Uterus (tissue), 4 donors: ENCODE results near the gene CLSTN2. TPM values are rescaled to one million over a fixed set of nuclear protein-coding genes. Genes with fewer than 3 reads are reported as not detected.

ENCODE experiments used
- DNase-seq, 2 donors: peaks; one replicate each; pipeline ENCODE4 v3.0.0-alpha.2; 2019 to 2020
- H3K27ac ChIP-seq, 2 donors: fragments of 200-600 bp; sonication (generic); 1 replicate in 1 of 2; 2 replicates in 1 of 2; pipeline ENCODE4 v1.5.1; 2016 to 2018
- H3K27me3 ChIP-seq, 2 donors: fragments of 200-600 bp; sonication (generic); one replicate each; pipeline ENCODE4 v1.5.1; 2018 to 2019; ENCODE audit warnings: control low read depth in 1 of 2
- H3K36me3 ChIP-seq, 2 donors: fragments of 200-600 bp; sonication (generic); one replicate each; pipeline ENCODE4 v1.5.1; 2019; ENCODE audit warnings: control low read depth in 1 of 2
- H3K4me1 ChIP-seq, 2 donors: fragments of 200-600 bp; sonication (generic); one replicate each; pipeline ENCODE4 v1.5.1; 2018 to 2019; ENCODE audit warnings: control low read depth in 1 of 2
- H3K4me3 ChIP-seq, 2 donors: fragments of 200-600 bp; sonication (generic); 1 replicate in 1 of 2; 2 replicates in 1 of 2; pipeline ENCODE4 v1.5.1; 2018 to 2019; ENCODE audit warnings: mild to moderate bottlenecking in 1 of 2
- H3K9me3 ChIP-seq, 2 donors: fragments of 200-600 bp; sonication (generic); one replicate each; pipeline ENCODE4 v1.5.1; 2019; ENCODE audit warnings: control low read depth in 1 of 2
- POLR2A ChIP-seq, 2 donors: fragments of 450-650 bp; IDR thresholded peaks; one replicate each; pipeline ENCODE4 v1.6.1; 2016; ENCODE audit warnings: antibody characterized with exemption in 2 of 2, mild to moderate bottlenecking in 1 of 2, moderate library complexity in 1 of 2
- intact Hi-C: fragments of 100-400 bp; cut with DNase I; formaldehyde crosslinking; loops from one replicate; pipeline ENCODE4 v1.15.1; 2023; ENCODE audit warnings: low total_unique reads
- total RNA-seq, 4 donors: library from RNA; depleted of rRNA in 3 of 4; stranded (reverse); fragments of >200 nt in 3 of 4; gene quantifications; one replicate each; pipeline versions ENCODE4 v1.1.0 to v1.2.4, GENCODE V29; 2014 to 2023
- TF ChIP-seq, protein P1 (sequence below), 4 experiments: fragments of 200-600 bp in 2 of 4; fragments of 450-650 bp in 2 of 4; sonication (generic) in 2 of 4; IDR thresholded peaks; one replicate each; pipeline ENCODE4 v1.5.1; 2016 to 2019; ENCODE audit warnings: antibody characterized with exemption in 4 of 4, mild to moderate bottlenecking in 2 of 4, moderate library complexity in 1 of 4
- donor health status: DM: yes; HTN: yes; CAD: no.

Gene CLSTN2
- total RNA-seq, 4 donors from 2014 or later: 4.7 to 32.2 (median 19.2) TPM

DNA sequence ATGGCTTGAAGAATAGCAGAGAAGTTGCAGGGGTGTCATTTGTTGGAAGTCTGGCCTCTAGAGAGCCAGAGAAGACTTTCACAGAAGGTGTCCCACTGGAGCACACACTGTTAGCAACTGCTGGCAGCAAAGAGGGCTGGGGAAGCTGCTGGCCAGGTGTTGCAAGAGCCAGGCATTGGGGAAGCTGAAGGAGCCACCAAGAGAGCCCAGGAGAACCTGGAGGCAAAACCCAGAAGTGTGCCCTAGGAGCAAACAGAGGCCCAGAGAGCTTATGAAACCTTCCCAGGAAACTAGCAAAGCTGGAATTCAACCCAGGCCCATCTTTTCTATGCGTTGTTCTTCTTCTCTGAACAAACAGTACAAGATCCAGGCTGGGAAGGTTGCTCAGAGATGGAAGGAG lies 610.2 kb downstream of the CLSTN2 start:
- H3K27ac ChIP-seq: peak overlapping the region in 1 of 2 donors; percentile 24
- intact Hi-C loops: no loop called here

DNA sequence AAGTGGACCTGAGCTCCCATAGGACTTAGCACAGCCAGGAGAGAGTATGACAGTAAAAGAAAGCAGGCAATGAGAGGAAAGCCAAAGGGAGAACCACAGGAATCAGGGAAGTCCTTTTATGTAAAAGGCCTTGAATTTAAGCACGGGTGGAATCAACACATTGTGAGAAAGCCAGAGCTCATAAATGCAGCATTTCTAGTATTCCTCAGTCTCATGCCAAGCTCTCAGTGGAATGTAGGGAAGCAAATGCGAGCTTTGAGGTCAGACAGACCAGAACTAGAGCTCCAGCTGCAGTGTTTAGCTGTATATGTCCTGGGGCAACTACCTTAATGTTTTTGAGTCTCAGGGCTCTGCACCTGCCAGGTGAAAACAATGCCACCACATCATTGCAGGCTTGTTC lies 610.8 kb downstream of the CLSTN2 start:
- Histone ChIP-seq H3K27ac (peak overlapping the region in 1 of 2 donors; percentile 24), H3K36me3 (no peaks in the 10 kb centered on the region), H3K27me3 (no peaks in the 10 kb centered on the region), H3K9me3 (no peaks in the 10 kb centered on the region), H3K4me1 (peaks cover 0 to 7% of the 10 kb centered on the region in 2 donors), H3K4me3 (no peak overlapping the region)
- intact Hi-C loops: no loop called here
- no peak for TF ChIP-seq POLR2A (IDR thresholded peaks at IDR 0.05)
- TF ChIP-seq, protein P1, sequence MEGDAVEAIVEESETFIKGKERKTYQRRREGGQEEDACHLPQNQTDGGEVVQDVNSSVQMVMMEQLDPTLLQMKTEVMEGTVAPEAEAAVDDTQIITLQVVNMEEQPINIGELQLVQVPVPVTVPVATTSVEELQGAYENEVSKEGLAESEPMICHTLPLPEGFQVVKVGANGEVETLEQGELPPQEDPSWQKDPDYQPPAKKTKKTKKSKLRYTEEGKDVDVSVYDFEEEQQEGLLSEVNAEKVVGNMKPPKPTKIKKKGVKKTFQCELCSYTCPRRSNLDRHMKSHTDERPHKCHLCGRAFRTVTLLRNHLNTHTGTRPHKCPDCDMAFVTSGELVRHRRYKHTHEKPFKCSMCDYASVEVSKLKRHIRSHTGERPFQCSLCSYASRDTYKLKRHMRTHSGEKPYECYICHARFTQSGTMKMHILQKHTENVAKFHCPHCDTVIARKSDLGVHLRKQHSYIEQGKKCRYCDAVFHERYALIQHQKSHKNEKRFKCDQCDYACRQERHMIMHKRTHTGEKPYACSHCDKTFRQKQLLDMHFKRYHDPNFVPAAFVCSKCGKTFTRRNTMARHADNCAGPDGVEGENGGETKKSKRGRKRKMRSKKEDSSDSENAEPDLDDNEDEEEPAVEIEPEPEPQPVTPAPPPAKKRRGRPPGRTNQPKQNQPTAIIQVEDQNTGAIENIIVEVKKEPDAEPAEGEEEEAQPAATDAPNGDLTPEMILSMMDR (IDR thresholded peaks at IDR 0.05): no peak
- no peak for DNase-seq

More for the DNA sequence above, 610.2 kb downstream of the CLSTN2 start:
- H3K9me3 ChIP-seq: no peaks in the 10 kb centered on the region
- no peak for DNase-seq
- peaks cover 0 to 7% of the 10 kb centered on the region in 2 donors for H3K4me1 ChIP-seq
- no peak overlapping the region for H3K4me3 ChIP-seq
- no peak for TF ChIP-seq POLR2A (IDR thresholded peaks at IDR 0.05)
- TF ChIP-seq, protein P1 (IDR thresholded peaks at IDR 0.05): no peak
- H3K36me3 ChIP-seq: no peaks in the 10 kb centered on the region
- H3K27me3 ChIP-seq: no peaks in the 10 kb centered on the region

DNA sequence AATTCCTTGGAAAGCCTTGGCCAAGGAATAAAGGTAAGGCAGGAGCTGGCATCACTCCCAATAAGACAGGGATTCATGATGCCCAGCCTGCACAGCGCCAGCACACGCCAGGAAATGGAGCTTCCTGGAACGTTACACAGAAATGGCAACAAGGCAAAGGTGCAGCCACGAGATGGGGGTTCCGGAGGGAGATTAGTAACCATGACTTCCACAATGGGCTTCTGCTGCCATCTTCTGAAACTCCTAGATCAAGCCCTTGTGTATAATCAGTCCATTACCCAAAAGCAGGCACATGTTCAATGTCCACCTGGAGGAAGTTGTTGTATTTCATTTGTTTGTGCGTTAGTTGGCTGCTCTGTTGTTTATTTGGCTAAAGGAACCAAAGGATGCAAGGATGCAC lies 611.7 kb downstream of the CLSTN2 start:
- no peak overlapping the region for H3K27ac ChIP-seq
- TF ChIP-seq, protein P1 (IDR thresholded peaks at IDR 0.05): no peak
- TF ChIP-seq POLR2A (IDR thresholded peaks at IDR 0.05): no peak
- H3K27me3 ChIP-seq: no peaks in the 10 kb centered on the region
- H3K4me3 ChIP-seq: no peak overlapping the region
- H3K9me3 ChIP-seq: no peaks in the 10 kb centered on the region
- intact Hi-C loops: no loop called here
- peaks cover 0 to 7% of the 10 kb centered on the region in 2 donors for H3K4me1 ChIP-seq
- no peaks in the 10 kb centered on the region for H3K36me3 ChIP-seq
- DNase-seq: no peak

DNA sequence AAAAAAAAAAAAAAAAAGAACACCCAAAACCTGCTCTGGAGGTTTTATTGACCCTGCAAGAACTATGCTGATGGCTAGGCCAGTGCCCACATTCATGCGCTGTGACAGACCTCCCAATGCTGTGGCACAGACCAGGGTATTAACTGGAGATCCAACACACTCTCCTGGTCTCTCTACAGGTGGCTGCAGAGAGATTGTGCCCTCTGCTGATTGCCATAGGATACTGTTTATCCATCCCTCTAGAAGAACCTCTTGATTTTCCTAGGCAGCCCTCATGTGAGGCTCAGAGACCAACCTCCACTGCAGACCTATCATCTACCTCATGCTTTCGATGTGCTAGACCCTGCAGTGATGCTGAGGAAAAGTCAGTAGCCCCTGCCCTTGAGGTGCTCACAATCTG lies 617.4 kb downstream of the CLSTN2 start:
- Histone ChIP-seq H3K4me1 (no peaks in the 10 kb centered on the region), H3K9me3 (no peaks in the 10 kb centered on the region), H3K4me3 (no peak overlapping the region), H3K27me3 (no peaks in the 10 kb centered on the region), H3K36me3 (no peaks in the 10 kb centered on the region), H3K27ac (no peak overlapping the region)
- TF ChIP-seq, protein P1 (IDR thresholded peaks at IDR 0.05): no peak
- TF ChIP-seq POLR2A (IDR thresholded peaks at IDR 0.05): no peak
- intact Hi-C loops: no loop called here
- DNase-seq: no peak

DNA sequence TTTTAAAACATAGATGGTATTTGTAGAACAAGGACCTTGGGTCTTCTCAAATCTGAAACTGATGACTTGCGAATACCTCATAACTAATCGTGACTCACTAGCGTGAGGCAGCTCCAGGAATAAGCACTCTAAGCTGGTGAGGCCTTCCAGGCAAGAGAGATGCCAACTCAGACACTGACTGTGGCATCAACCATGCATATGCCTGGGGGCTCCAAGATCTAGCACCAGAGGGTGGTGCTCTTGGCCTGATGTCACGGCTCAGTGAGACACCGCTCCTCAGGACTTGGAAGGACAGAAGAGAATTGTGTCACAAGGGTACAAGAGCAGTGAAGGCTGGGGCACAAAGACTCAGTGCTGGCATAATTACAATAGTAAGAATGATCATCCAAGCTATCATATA lies 617.9 kb downstream of the CLSTN2 start:
- Histone ChIP-seq H3K27ac (no peak overlapping the region), H3K36me3 (no peaks in the 10 kb centered on the region), H3K4me1 (no peaks in the 10 kb centered on the region), H3K27me3 (no peaks in the 10 kb centered on the region), H3K9me3 (no peaks in the 10 kb centered on the region), H3K4me3 (no peak overlapping the region)
- TF ChIP-seq, protein P1 (IDR thresholded peaks at IDR 0.05): no peak
- no peak for TF ChIP-seq POLR2A (IDR thresholded peaks at IDR 0.05)
- intact Hi-C loops: no loop called here
- no peak for DNase-seq
